Measurements from ENCODE around the gene FNBP1L. TPM values are rescaled to one million over a fixed set of nuclear protein-coding genes. Genes with fewer than 3 reads are reported as not detected.

Gene FNBP1L
- total RNA-seq, 1 donor from 2014 or later: 40.6 TPM

DNA sequence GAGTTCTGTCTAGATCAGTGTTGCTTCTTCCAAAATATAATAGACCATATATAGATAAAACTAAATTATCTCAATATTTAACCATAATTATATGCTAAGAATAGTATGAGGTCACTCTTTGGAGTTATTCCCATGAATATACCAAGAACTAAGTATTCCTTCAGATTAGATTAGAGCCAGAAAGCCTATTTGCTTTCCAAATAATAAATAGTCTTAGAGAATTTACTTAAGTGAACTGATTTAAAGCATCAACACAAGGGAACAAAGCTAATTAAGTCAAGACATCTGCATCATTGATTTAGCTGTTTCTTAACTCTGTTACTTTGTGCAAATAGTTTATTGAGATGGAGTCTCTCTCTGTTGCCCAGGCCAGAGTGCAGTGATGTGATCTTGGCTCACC is 35.7 kb downstream of the FNBP1L start:
- DNase-seq (no peak), ATAC-seq (no peak)
- TF ChIP-seq, protein P1, sequence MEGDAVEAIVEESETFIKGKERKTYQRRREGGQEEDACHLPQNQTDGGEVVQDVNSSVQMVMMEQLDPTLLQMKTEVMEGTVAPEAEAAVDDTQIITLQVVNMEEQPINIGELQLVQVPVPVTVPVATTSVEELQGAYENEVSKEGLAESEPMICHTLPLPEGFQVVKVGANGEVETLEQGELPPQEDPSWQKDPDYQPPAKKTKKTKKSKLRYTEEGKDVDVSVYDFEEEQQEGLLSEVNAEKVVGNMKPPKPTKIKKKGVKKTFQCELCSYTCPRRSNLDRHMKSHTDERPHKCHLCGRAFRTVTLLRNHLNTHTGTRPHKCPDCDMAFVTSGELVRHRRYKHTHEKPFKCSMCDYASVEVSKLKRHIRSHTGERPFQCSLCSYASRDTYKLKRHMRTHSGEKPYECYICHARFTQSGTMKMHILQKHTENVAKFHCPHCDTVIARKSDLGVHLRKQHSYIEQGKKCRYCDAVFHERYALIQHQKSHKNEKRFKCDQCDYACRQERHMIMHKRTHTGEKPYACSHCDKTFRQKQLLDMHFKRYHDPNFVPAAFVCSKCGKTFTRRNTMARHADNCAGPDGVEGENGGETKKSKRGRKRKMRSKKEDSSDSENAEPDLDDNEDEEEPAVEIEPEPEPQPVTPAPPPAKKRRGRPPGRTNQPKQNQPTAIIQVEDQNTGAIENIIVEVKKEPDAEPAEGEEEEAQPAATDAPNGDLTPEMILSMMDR (IDR thresholded peaks at IDR 0.05): no peak
- H3K27ac ChIP-seq: no peak overlapping the region
- H3K4me1 ChIP-seq: no peaks in the 10 kb centered on the region
- H3K27me3 ChIP-seq (ENCODE audit: low read depth): no peaks in the 10 kb centered on the region
- H3K4me3 ChIP-seq: no peak overlapping the region
- H3K9me3 ChIP-seq: peaks cover 16% of the 10 kb centered on the region
- no peaks in the 10 kb centered on the region for H3K36me3 ChIP-seq
- intact Hi-C loops (cut with DNase I): no loop called here

DNA sequence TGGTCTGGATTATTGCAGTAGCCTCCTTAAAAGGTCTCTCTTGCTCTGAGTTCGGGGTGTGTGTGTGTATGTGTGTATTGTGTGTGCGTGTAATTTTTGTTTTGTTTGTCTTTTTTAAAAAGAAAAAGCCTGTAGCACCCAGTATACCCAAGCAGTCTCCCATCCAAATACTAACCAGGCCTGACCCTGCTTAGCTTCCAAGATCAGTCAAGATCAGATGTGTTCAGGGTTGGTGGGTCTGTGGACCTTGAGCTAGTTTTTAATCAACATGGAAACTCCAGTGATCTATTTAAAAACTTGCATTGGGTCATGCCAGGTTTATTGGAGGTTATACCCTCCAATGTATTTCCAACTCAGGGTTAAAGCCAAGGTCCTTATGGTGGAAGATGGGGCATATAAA is 40.3 kb downstream of the FNBP1L start:
- ATAC-seq (no peak), DNase-seq (no peak)
- Histone ChIP-seq H3K27ac (no peak overlapping the region), H3K27me3 (ENCODE audit: low read depth) (no peaks in the 10 kb centered on the region), H3K36me3 (no peaks in the 10 kb centered on the region), H3K9me3 (no peaks in the 10 kb centered on the region), H3K4me3 (no peak overlapping the region), H3K4me1 (no peaks in the 10 kb centered on the region)
- TF ChIP-seq, protein P1 (IDR thresholded peaks at IDR 0.05): no peak
- intact Hi-C loops (cut with DNase I): no loop called here

DNA sequence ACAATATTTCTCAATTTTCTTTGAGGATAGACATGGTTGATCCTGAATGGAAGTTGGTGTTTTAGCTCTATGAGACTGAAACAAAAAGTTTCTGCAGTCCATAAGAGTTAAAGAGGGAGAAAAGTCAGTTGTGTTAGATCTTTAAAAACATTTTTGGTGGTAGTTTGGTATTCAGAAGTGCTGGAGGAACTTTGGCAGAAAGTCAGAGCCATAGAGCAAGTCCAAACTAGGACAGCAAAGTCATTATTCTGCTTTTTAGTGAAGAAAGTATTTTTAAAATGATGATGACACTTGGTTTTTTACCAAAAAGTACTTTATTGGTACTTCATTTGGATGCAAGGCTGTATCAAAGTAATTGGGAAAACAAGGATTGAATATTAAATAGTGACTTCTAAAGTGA is 41.8 kb downstream of the FNBP1L start:
- intact Hi-C loops (cut with DNase I): no loop called here
- ATAC-seq: no peak
- H3K4me1 ChIP-seq: no peaks in the 10 kb centered on the region
- no peak overlapping the region for H3K27ac ChIP-seq
- H3K4me3 ChIP-seq: no peak overlapping the region
- TF ChIP-seq, protein P1 (IDR thresholded peaks at IDR 0.05): no peak
- no peak for DNase-seq
- no peaks in the 10 kb centered on the region for H3K27me3 ChIP-seq (ENCODE audit: low read depth)
- no peaks in the 10 kb centered on the region for H3K9me3 ChIP-seq
- H3K36me3 ChIP-seq: no peaks in the 10 kb centered on the region

DNA sequence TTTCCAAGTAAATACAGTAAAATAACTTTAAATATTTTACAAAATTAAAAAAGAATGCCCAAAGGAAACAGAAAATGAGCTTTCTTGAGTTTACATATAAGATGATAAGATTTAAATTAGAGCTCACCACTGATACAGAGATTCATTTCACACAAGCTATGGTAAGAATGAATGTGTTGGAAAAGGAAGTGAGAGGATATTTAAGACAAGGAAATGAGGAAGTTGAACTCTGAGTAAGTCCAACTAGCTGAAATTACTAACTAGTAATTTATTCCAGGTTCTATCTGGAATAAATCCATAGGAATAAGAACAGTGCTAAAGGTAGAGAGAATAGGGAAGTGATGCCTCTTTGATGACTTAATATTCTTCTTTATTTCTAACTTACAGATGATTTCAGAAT is 42.4 kb downstream of the FNBP1L start:
- TF ChIP-seq, protein P1 (IDR thresholded peaks at IDR 0.05): no peak
- DNase-seq (no peak), ATAC-seq (no peak)
- Histone ChIP-seq H3K36me3 (no peaks in the 10 kb centered on the region), H3K9me3 (no peaks in the 10 kb centered on the region), H3K27ac (no peak overlapping the region), H3K4me1 (no peaks in the 10 kb centered on the region), H3K4me3 (no peak overlapping the region), H3K27me3 (ENCODE audit: low read depth) (no peaks in the 10 kb centered on the region)
- intact Hi-C loops (cut with DNase I): no loop called here

DNA sequence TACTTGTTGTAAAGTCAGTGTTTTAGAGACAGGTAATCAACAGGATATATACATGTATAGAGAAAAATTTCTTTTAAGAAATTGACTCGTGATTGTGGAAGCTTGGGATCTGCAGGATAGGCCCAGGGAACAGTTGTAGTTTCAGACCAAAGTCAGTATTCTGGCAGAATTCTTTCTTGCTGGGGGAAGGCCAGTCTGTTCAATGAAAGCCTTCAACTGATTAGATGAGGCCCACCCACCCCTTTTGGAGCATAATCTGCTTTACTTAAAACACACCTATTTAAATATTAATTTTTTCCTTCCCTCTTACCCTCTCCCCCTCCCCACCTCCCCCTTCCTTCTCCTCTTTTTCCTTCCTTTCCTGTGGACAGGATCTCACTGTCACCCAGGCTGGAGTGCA is 48.0 kb downstream of the FNBP1L start:
- DNase-seq (no peak), ATAC-seq (no peak)
- no peak overlapping the region for H3K27ac ChIP-seq
- H3K4me1 ChIP-seq: no peaks in the 10 kb centered on the region
- no peaks in the 10 kb centered on the region for H3K9me3 ChIP-seq
- H3K36me3 ChIP-seq: no peaks in the 10 kb centered on the region
- TF ChIP-seq, protein P1 (IDR thresholded peaks at IDR 0.05): no peak
- H3K27me3 ChIP-seq (ENCODE audit: low read depth): no peaks in the 10 kb centered on the region
- no peak overlapping the region for H3K4me3 ChIP-seq
- intact Hi-C loops (cut with DNase I): no loop called here

DNA sequence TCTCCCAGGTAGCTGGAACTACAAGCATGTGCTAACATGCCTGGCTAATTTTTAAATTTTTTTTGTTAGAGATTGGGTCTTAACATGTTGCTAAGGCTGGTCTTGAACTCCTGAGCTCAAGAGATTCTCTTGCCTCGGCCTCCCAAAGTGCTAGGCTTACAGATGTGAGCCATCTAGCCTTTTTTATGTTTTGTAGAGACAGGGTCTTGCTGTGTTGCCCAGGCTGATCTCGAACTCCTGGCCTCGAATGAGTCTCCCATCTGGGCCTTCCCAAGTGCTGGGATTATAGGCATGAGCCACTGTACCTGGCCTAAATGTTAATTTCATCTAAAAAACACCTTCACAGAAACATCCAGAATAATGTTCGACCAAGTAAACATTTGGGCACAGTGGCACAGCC is 48.6 kb downstream of the FNBP1L start:
- no peaks in the 10 kb centered on the region for H3K4me1 ChIP-seq
- H3K4me3 ChIP-seq: no peak overlapping the region
- intact Hi-C loops (cut with DNase I): no loop called here
- H3K27ac ChIP-seq: no peak overlapping the region
- H3K36me3 ChIP-seq: no peaks in the 10 kb centered on the region
- TF ChIP-seq, protein P1 (IDR thresholded peaks at IDR 0.05): no peak
- no peak for DNase-seq
- no peaks in the 10 kb centered on the region for H3K9me3 ChIP-seq
- no peaks in the 10 kb centered on the region for H3K27me3 ChIP-seq (ENCODE audit: low read depth)
- no peak for ATAC-seq

Data from lower lobe of right lung (tissue), 2 donors.